Left ventricle myocardium inferior (tissue), 1 donor: Measurements from ENCODE around the gene DIAPH3. TPM values are rescaled to one million over a fixed set of nuclear protein-coding genes. Genes with fewer than 3 reads are reported as not detected.
"Not testable (repeated sequence)": the region's sequence is repeated elsewhere in the genome, so short reads cannot be mapped to it uniquely, and the experiment has no call there.

Experiments used
- DNase-seq: peaks from one replicate; pipeline ENCODE4 v3.0.0-alpha.2; 2020
- H3K27ac ChIP-seq: fragments of 200-600 bp; replicated peaks from 2 replicates; pipeline ENCODE4 v1.8.0; 2021
- H3K27me3 ChIP-seq: fragments of 200-600 bp; 2 replicates; pipeline ENCODE4 v1.8.0; 2021; ENCODE audit warnings: low read depth
- H3K36me3 ChIP-seq: fragments of 200-600 bp; 2 replicates; pipeline ENCODE4 v1.8.0; 2021
- H3K4me1 ChIP-seq: fragments of 200-600 bp; 2 replicates; pipeline ENCODE4 v1.8.0; 2021
- H3K4me3 ChIP-seq: fragments of 200-600 bp; 2 replicates; pipeline ENCODE4 v1.8.0; 2021; ENCODE audit warnings: mild to moderate bottlenecking, moderate library complexity
- H3K9me3 ChIP-seq: fragments of 200-600 bp; replicated peaks from 2 replicates; pipeline ENCODE4 v1.8.0; 2021
- CTCF ChIP-seq: fragments of 200-600 bp; IDR thresholded peaks from 2 replicates; pipeline ENCODE4 v1.8.0; 2021; ENCODE audit warnings: antibody characterized with exemption, mild to moderate bottlenecking, borderline replicate concordance
- intact Hi-C: fragments of 100-400 bp; cut with micrococcal nuclease; formaldehyde crosslinking; loops from one replicate; pipeline ENCODE4 v1.11.0; 2022
- total RNA-seq: library from RNA; stranded (reverse); fragmentation: NEBNext Ultra II Directional; extraction: Animal tissue kit (Norgen Biotek cat#: 25700); gene quantifications from one replicate; pipeline ENCODE4 v1.2.1, GENCODE V29; 2021
- donor health status: DM: no; HTN: yes; CAD: no; lungs with severe emphysema.

The DIAPH3 gene
- total RNA-seq, 1 donor from 2014 or later, result 0.25 TPM

- H3K9me3 ChIP-seq, result no peaks in the 10 kb centered on the region
- no peak for DNase-seq
- no peaks in the 10 kb centered on the region for H3K27me3 ChIP-seq
- H3K36me3 ChIP-seq, result no peaks in the 10 kb centered on the region
- H3K4me3 ChIP-seq, result no peak overlapping the region
- intact Hi-C loops, result no loop called here
- TF ChIP-seq CTCF, result no peak
- H3K27ac ChIP-seq, result no peak overlapping the region
- no peaks in the 10 kb centered on the region for H3K4me1 ChIP-seq
Observed at GRCh38 chr13:60094385-60095088, 69.2 kb downstream of the DIAPH3 start.

GRCh38 chr13:60093425-60094019 lies 70.2 kb downstream of the DIAPH3 start:
- H3K9me3 ChIP-seq, result no peaks in the 10 kb centered on the region
- intact Hi-C loops, result no loop called here

GRCh38 chr13:60091573-60091972 lies 72.2 kb downstream of the DIAPH3 start:
- Histone ChIP-seq H3K4me3 (no peak overlapping the region), H3K4me1 (no peaks in the 10 kb centered on the region), H3K27ac (no peak overlapping the region), H3K9me3 (no peaks in the 10 kb centered on the region), H3K27me3 (no peaks in the 10 kb centered on the region), H3K36me3 (no peaks in the 10 kb centered on the region)
- DNase-seq, result no peak
- intact Hi-C loops, result no loop called here
- TF ChIP-seq CTCF, result no peak

More at GRCh38 chr13:60093425-60094019, 70.2 kb downstream of the DIAPH3 start:
- Histone ChIP-seq H3K36me3 (no peaks in the 10 kb centered on the region), H3K4me1 (no peaks in the 10 kb centered on the region), H3K27me3 (no peaks in the 10 kb centered on the region), H3K27ac (no peak overlapping the region), H3K4me3 (no peak overlapping the region)
- no peak for DNase-seq
- no peak for TF ChIP-seq CTCF

- Histone ChIP-seq H3K36me3 (no peaks in the 10 kb centered on the region), H3K4me3 (no peak overlapping the region), H3K4me1 (no peaks in the 10 kb centered on the region), H3K27ac (no peak overlapping the region), H3K9me3 (no peaks in the 10 kb centered on the region), H3K27me3 (no peaks in the 10 kb centered on the region)
- intact Hi-C loops, result no loop called here
- TF ChIP-seq CTCF, result no peak
- no peak for DNase-seq
Observed at GRCh38 chr13:60090574-60090973, 73.2 kb downstream of the DIAPH3 start.

- H3K27me3 ChIP-seq, H3K36me3 ChIP-seq, H3K27ac ChIP-seq, H3K4me1 ChIP-seq, intact Hi-C loops, H3K9me3 ChIP-seq, H3K4me3 ChIP-seq, DNase-seq: not testable (repeated sequence)
Observed at GRCh38 chr13:60083780-60084179, 79.9 kb downstream of the DIAPH3 start.

- no peak for TF ChIP-seq CTCF
- intact Hi-C loops, result no loop called here
Observed at GRCh38 chr13:60080850-60081249, 82.9 kb downstream of the DIAPH3 start.

More at GRCh38 chr13:60080850-60081249, 82.9 kb downstream of the DIAPH3 start:
- no peak for DNase-seq
- Histone ChIP-seq H3K9me3 (peaks cover 8% of the 10 kb centered on the region), H3K36me3 (no peaks in the 10 kb centered on the region), H3K27me3 (no peaks in the 10 kb centered on the region), H3K4me1 (no peaks in the 10 kb centered on the region), H3K4me3 (no peak overlapping the region), H3K27ac (no peak overlapping the region)
